Tibial nerve (tissue), 3 donors: ENCODE data around the gene KCNK13.

Experiments
- POLR2A ChIP-seq, 2 donors: fragments of 450-650 bp; IDR thresholded peaks; one replicate each; pipeline ENCODE4 v1.6.1; 2017; ENCODE audit warnings: antibody characterized with exemption in 2 of 2, mild to moderate bottlenecking in 2 of 2, moderate library complexity in 2 of 2
- TF ChIP-seq, protein P1 (sequence below), 5 experiments: fragments of 200-600 bp in 3 of 5; fragments of 450-650 bp in 2 of 5; sonication (generic) in 3 of 5; IDR thresholded peaks; one replicate each; pipeline ENCODE4 v1.5.1; 2016 to 2019; ENCODE audit warnings: antibody characterized with exemption in 5 of 5, mild to moderate bottlenecking in 3 of 5, moderate library complexity in 2 of 5

DNA sequence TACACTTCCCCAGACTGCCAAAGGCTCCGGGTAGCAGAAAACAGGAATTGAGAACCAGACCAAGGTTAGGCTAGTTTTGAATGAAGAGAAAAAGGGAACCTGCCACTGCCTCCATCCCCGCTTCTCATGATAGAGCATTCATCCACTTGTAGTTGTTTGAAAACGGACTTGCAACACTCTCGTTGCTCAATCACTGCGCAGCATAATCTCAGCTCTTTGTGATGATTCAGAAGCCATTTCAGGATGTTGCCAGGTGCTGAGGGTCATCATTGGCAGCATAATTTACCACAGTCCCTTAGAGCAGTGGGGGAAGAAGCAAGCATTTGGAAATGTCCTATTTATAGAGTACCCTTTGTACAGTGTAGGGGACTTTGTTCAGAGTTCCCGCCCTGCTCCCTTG is 25.6 kb downstream of the KCNK13 start:
- TF ChIP-seq, protein P1, sequence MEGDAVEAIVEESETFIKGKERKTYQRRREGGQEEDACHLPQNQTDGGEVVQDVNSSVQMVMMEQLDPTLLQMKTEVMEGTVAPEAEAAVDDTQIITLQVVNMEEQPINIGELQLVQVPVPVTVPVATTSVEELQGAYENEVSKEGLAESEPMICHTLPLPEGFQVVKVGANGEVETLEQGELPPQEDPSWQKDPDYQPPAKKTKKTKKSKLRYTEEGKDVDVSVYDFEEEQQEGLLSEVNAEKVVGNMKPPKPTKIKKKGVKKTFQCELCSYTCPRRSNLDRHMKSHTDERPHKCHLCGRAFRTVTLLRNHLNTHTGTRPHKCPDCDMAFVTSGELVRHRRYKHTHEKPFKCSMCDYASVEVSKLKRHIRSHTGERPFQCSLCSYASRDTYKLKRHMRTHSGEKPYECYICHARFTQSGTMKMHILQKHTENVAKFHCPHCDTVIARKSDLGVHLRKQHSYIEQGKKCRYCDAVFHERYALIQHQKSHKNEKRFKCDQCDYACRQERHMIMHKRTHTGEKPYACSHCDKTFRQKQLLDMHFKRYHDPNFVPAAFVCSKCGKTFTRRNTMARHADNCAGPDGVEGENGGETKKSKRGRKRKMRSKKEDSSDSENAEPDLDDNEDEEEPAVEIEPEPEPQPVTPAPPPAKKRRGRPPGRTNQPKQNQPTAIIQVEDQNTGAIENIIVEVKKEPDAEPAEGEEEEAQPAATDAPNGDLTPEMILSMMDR (IDR thresholded peaks at IDR 0.05) = no peak
- TF ChIP-seq POLR2A (IDR thresholded peaks at IDR 0.05) = no peak
